SU-DHL-6 (cell line): ENCODE data around the gene POLR3H.

Source experiments
- H2AFZ ChIP-seq: fragments of 200-600 bp; sonication (generic); 2 replicates; pipeline ENCODE4 v1.6.1; 2014; ENCODE audit warnings: low read depth, mild to moderate bottlenecking, moderate library complexity, mixed read lengths, antibody characterized with exemption, low read length; ENCODE audit not compliant: severe bottlenecking
- H3F3A ChIP-seq: fragments of 200-600 bp; shearing (Covaris generic); 2 replicates; pipeline ENCODE4 v1.6.0; 2016; ENCODE audit warnings: antibody characterized with exemption, mild to moderate bottlenecking; ENCODE audit not compliant: insufficient read depth
- H3K27ac ChIP-seq: fragments of 200-600 bp; sonication (generic); 2 replicates; pipeline ENCODE4 v1.5.1; 2016; ENCODE audit warnings: low read depth, mild to moderate bottlenecking, low read length, moderate library complexity, mixed read lengths
- H3K27me3 ChIP-seq: fragments of 200-600 bp; sonication (generic), shearing (Covaris generic); 2 replicates; pipeline ENCODE4 v1.6.0; 2014; ENCODE audit warnings: mild to moderate bottlenecking, low read length
- H3K36me3 ChIP-seq: fragments of 200-600 bp; sonication (generic); 2 replicates; pipeline ENCODE4 v1.6.1; 2014; ENCODE audit warnings: mild to moderate bottlenecking, low read length, mixed read lengths
- H3K4me2 ChIP-seq: fragments of 300-600, 200-600 bp; shearing (Covaris generic), sonication (generic); 2 replicates; pipeline ENCODE4 v1.6.0; 2014; ENCODE audit warnings: low read length, low read depth, mild to moderate bottlenecking; ENCODE audit not compliant: poor library complexity, severe bottlenecking
- H3K4me3 ChIP-seq: fragments of 200-600 bp; sonication (generic); 2 replicates; pipeline ENCODE4 v1.5.1; 2014; ENCODE audit warnings: antibody characterized with exemption, low read length, mild to moderate bottlenecking, mixed read lengths; ENCODE audit not compliant: insufficient read depth, poor library complexity, severe bottlenecking
- H3K79me2 ChIP-seq: fragments of 200-600 bp; sonication (generic); 2 replicates; pipeline ENCODE4 v1.6.1; 2014; ENCODE audit warnings: mild to moderate bottlenecking, low read length, moderate library complexity; ENCODE audit not compliant: insufficient read depth
- H3K9ac ChIP-seq: fragments of 200-600 bp; sonication (generic); 2 replicates; pipeline ENCODE4 v1.7.0; 2014; ENCODE audit warnings: mild to moderate bottlenecking, low read length
- H3K9me2 ChIP-seq: fragments of 200-600 bp; sonication (generic); replicated peaks from 2 replicates; pipeline ENCODE4 v1.6.1; 2014; ENCODE audit warnings: low read length; ENCODE audit not compliant: insufficient read depth
- H3K9me3 ChIP-seq: fragments of 200-600 bp; sonication (generic); 2 replicates; pipeline ENCODE4 v1.6.1; 2014; ENCODE audit warnings: low read length, mixed read lengths; ENCODE audit not compliant: insufficient read depth
- H4K20me1 ChIP-seq: fragments of 200-600 bp; sonication (generic); 2 replicates; pipeline ENCODE4 v1.6.1; 2014; ENCODE audit warnings: low read depth, mild to moderate bottlenecking, antibody characterized with exemption, low read length, moderate library complexity, mixed read lengths
- EZH2phosphoT487 ChIP-seq: fragments of 200-600 bp; sonication (generic), shearing (Covaris generic); conservative IDR thresholded peaks from 2 replicates; pipeline ENCODE4 v1.6.1; 2018; ENCODE audit warnings: mild to moderate bottlenecking, antibody characterized with exemption, low read length, moderate library complexity, mixed read lengths
- TF ChIP-seq, protein P1 (sequence below): fragments of 200-600 bp; sonication (generic); IDR thresholded peaks from one replicate; pipeline ENCODE4 v1.5.1; 2017; ENCODE audit warnings: antibody characterized with exemption, mild to moderate bottlenecking, low read length, moderate library complexity; ENCODE audit not compliant: insufficient read depth, poor library complexity, severe bottlenecking

Gene POLR3H

GRCh38 chr22:41578114-41578513 is 33.8 kb upstream of the POLR3H start:
- Histone ChIP-seq H3K9me3 (no peaks in the 10 kb centered on the region), H3K27me3 (no peaks in the 10 kb centered on the region), H3K36me3 (no peaks in the 10 kb centered on the region)

DNA sequence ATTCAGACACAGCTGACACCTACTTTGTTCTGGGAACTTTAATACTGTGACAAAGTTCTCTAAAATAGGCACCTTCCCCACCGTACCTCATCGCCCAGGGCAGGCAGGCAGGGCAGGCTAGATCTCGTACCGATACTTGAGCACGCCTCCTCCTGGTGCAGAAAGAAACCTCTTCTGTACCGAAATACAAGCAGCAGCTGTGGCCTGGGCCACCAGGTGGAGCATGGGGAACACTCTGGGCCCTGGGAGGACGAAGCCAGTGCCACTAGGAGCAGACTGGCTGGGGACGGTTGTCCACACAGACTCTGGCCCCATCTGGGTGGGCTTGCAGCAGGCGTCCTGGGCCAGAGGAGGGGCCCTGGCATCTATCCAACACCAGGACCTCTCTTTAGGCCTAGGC is 32.6 kb upstream of the POLR3H start:
- H4K20me1 ChIP-seq, result no peaks in the 10 kb centered on the region
- H3K79me2 ChIP-seq, result no peaks in the 10 kb centered on the region
- H3K4me3 ChIP-seq, result no peak overlapping the region
- H3K36me3 ChIP-seq, result no peaks in the 10 kb centered on the region
- TF ChIP-seq, protein P1, sequence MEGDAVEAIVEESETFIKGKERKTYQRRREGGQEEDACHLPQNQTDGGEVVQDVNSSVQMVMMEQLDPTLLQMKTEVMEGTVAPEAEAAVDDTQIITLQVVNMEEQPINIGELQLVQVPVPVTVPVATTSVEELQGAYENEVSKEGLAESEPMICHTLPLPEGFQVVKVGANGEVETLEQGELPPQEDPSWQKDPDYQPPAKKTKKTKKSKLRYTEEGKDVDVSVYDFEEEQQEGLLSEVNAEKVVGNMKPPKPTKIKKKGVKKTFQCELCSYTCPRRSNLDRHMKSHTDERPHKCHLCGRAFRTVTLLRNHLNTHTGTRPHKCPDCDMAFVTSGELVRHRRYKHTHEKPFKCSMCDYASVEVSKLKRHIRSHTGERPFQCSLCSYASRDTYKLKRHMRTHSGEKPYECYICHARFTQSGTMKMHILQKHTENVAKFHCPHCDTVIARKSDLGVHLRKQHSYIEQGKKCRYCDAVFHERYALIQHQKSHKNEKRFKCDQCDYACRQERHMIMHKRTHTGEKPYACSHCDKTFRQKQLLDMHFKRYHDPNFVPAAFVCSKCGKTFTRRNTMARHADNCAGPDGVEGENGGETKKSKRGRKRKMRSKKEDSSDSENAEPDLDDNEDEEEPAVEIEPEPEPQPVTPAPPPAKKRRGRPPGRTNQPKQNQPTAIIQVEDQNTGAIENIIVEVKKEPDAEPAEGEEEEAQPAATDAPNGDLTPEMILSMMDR, result peak; percentile 50
- TF ChIP-seq EZH2phosphoT487, result no peak
- H3K9me2 ChIP-seq, result no peaks in the 10 kb centered on the region
- no peaks in the 10 kb centered on the region for H3F3A ChIP-seq
- H3K27me3 ChIP-seq, result no peaks in the 10 kb centered on the region
- H3K9me3 ChIP-seq, result no peaks in the 10 kb centered on the region
- no peak overlapping the region for H3K27ac ChIP-seq
- no peak overlapping the region for H3K4me2 ChIP-seq
- no peak overlapping the region for H3K9ac ChIP-seq
- H2AFZ ChIP-seq, result no peak overlapping the region

More at GRCh38 chr22:41578114-41578513, 33.8 kb upstream of the POLR3H start:
- no peak overlapping the region for H3K9ac ChIP-seq
- H3K9me2 ChIP-seq, result no peaks in the 10 kb centered on the region
- H3K4me3 ChIP-seq, result no peak overlapping the region
- H4K20me1 ChIP-seq, result no peaks in the 10 kb centered on the region
- no peaks in the 10 kb centered on the region for H3F3A ChIP-seq
- TF ChIP-seq, protein P1, result no peak
- no peak for TF ChIP-seq EZH2phosphoT487
- no peak overlapping the region for H3K27ac ChIP-seq
- H2AFZ ChIP-seq, result no peak overlapping the region
- no peaks in the 10 kb centered on the region for H3K79me2 ChIP-seq
- no peak overlapping the region for H3K4me2 ChIP-seq

DNA sequence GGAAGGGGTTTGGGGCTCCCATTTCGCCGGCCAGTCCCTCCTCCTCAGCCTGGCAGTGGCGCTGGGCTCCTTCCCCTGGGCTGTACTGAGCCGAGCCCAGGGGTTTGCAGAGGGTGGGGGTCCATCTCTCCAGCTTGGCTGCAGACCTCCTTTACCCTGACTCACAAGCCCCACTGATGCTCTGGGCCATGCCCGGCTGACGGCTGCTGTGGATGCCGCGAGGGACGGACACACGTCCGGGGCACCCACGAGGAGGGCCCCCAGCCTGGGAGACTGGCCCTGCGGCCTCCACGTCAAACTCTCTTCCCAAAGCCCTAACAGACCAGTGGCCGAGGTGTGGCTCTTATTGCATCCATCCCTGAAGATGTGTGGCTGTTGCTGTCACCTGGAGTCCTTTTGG is 31.3 kb upstream of the POLR3H start:
- Histone ChIP-seq H3F3A (no peaks in the 10 kb centered on the region), H2AFZ (no peak overlapping the region), H3K79me2 (no peaks in the 10 kb centered on the region), H3K27ac (no peak overlapping the region), H3K9ac (no peak overlapping the region), H3K36me3 (no peaks in the 10 kb centered on the region), H4K20me1 (no peaks in the 10 kb centered on the region), H3K27me3 (no peaks in the 10 kb centered on the region), H3K4me2 (no peak overlapping the region), H3K9me2 (no peaks in the 10 kb centered on the region), H3K4me3 (no peak overlapping the region), H3K9me3 (no peaks in the 10 kb centered on the region)
- no peak for TF ChIP-seq EZH2phosphoT487
- TF ChIP-seq, protein P1, result no peak

DNA sequence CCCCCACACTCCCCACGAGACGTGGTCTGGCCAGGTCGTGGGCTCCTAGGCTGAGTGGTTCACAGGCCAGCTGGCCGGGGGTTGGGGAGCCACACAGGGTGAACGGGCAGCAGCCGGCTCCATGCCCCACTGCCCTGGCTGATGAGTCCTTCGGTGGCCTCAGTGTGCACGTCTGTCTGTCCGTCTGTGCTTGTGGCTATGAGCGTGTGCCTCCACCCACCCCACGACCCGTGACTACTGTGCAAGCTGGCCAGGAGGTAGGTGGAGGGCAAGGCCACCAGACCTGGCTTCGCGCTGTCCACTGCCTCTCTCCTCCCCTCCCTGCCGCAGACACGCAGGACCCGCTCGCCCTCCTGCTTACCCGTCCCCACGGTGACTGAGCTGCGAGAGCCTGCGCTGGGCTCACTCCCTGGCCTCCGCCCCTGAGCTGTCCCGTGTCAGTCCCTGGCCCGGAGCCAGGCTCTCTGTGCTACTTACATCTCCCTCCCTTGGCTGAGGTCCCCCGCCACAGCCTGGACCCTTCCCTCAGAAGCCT is 30.6 kb upstream of the POLR3H start:
- Histone ChIP-seq H3F3A (no peaks in the 10 kb centered on the region), H4K20me1 (no peaks in the 10 kb centered on the region), H3K9me2 (no peaks in the 10 kb centered on the region), H3K79me2 (no peaks in the 10 kb centered on the region), H3K9me3 (no peaks in the 10 kb centered on the region), H3K27ac (no peak overlapping the region), H3K27me3 (no peaks in the 10 kb centered on the region), H3K9ac (no peak overlapping the region), H3K36me3 (no peaks in the 10 kb centered on the region), H2AFZ (no peak overlapping the region), H3K4me3 (no peak overlapping the region), H3K4me2 (no peak overlapping the region)
- TF ChIP-seq, protein P1, result no peak
- no peak for TF ChIP-seq EZH2phosphoT487
